SK-N-SH (cell line): Measurements from ENCODE around the gene TCTN1. TPM values are rescaled to one million over a fixed set of nuclear protein-coding genes. Genes with fewer than 3 reads are reported as not detected.

Experiments used
- CTCF ChIA-PET: fragments of 300-600, 350-600 bp; formaldehyde crosslinking; extraction: SDS; loops from one replicate; lab custom pipeline; 2021; lab: Yijun Ruan, JAX
- POLR2A ChIA-PET: fragments of 350-600 bp; sonication (Branson Sonifier 250); formaldehyde crosslinking; extraction: SDS; loops from one replicate; lab custom pipeline; 2020; ENCODE audit warnings: antibody characterized with exemption, inconsistent platforms; lab: Yijun Ruan, JAX
- DNase-seq: peaks from one replicate; pipeline ENCODE4 v3.0.0; 2012
- H2AFZ ChIP-seq: fragments of 200-600 bp; sonication (generic); 2 replicates; pipeline ENCODE4 v1.8.1; 2016; ENCODE audit warnings: antibody characterized with exemption, mild to moderate bottlenecking, low read depth
- H3F3A ChIP-seq: fragments of 200-600 bp; sonication (generic); replicated peaks from 2 replicates; pipeline ENCODE3; 2016; ENCODE audit warnings: antibody characterized with exemption, mild to moderate bottlenecking; ENCODE audit not compliant: insufficient read depth
- H3K27ac ChIP-seq, 2 experiments: fragments of 200-500 bp in 1 of 2; fragments of 200-600 bp in 1 of 2; sonication (Bioruptor generic) in 1 of 2; sonication (generic), shearing (Covaris generic) in 1 of 2; 2 replicates each; pipeline versions ENCODE4 v1.5.1 to v1.6.1; 2014 to 2016; ENCODE audit warnings: low read depth in 2 of 2, inconsistent platforms in 1 of 2, low read length in 1 of 2, mild to moderate bottlenecking in 1 of 2, mixed read lengths in 1 of 2
- H3K27me3 ChIP-seq: fragments of 200-600 bp; sonication (generic), shearing (Covaris generic); 2 replicates; pipeline ENCODE4 v1.6.1; 2016; ENCODE audit warnings: mixed run types; ENCODE audit not compliant: insufficient read depth
- H3K36me3 ChIP-seq, 2 experiments: fragments of 200-500 bp in 1 of 2; fragments of 200-600 bp in 1 of 2; sonication (Bioruptor generic) in 1 of 2; sonication (generic) in 1 of 2; replicated peaks in 1 of 2; 2 replicates each; pipeline versions ENCODE3 to v1.5.1; 2014 to 2016; ENCODE audit warnings: low read length in 1 of 2, mild to moderate bottlenecking in 1 of 2; ENCODE audit not compliant: insufficient read depth in 2 of 2, control insufficient read depth in 1 of 2
- H3K4me1 ChIP-seq, 2 experiments: fragments of 200-500 bp in 1 of 2; fragments of 200-600 bp in 1 of 2; sonication (Bioruptor generic) in 1 of 2; sonication (generic), shearing (Covaris generic) in 1 of 2; 2 replicates each; pipeline versions ENCODE4 v1.5.1 to v1.6.1; 2014 to 2016; ENCODE audit warnings: low read depth in 1 of 2, low read length in 1 of 2, mixed run types in 1 of 2; ENCODE audit not compliant: insufficient read depth in 2 of 2, control insufficient read depth in 1 of 2
- H3K4me2 ChIP-seq: fragments of 200-600 bp; sonication (generic), shearing (Covaris generic); 2 replicates; pipeline ENCODE4 v1.6.1; 2017; ENCODE audit warnings: mixed run types
- H3K4me3 ChIP-seq, 2 experiments: fragments of 200-500 bp in 1 of 2; fragments of 200-600 bp in 1 of 2; sonication (Bioruptor generic) in 1 of 2; sonication (generic), shearing (Covaris generic) in 1 of 2; 2 replicates each; pipeline versions ENCODE4 v1.5.1 to v1.8.1; 2014 to 2016; ENCODE audit warnings: low read depth in 2 of 2, inconsistent platforms in 1 of 2, low read length in 1 of 2, mild to moderate bottlenecking in 1 of 2, mixed read lengths in 1 of 2, moderate library complexity in 1 of 2
- H3K79me2 ChIP-seq: fragments of 200-600 bp; sonication (generic); 2 replicates; pipeline ENCODE4 v1.8.1; 2017; ENCODE audit warnings: mild to moderate bottlenecking; ENCODE audit not compliant: insufficient read depth
- H3K9ac ChIP-seq: fragments of 200-600 bp; sonication (generic); 2 replicates; pipeline ENCODE4 v1.6.1; 2017; ENCODE audit warnings: mixed run types
- H3K9me2 ChIP-seq: fragments of 200-600 bp; sonication (generic); 2 replicates; pipeline ENCODE4 v1.6.1; 2017; ENCODE audit warnings: mixed run types
- H3K9me3 ChIP-seq: fragments of 200-600 bp; sonication (generic); 2 replicates; pipeline ENCODE4 v1.6.1; 2017; ENCODE audit warnings: mixed run types, mild to moderate bottlenecking, moderate library complexity
- H4K20me1 ChIP-seq: fragments of 200-600 bp; sonication (generic); 2 replicates; pipeline ENCODE4 v1.6.1; 2017; ENCODE audit warnings: mild to moderate bottlenecking, mixed run types; ENCODE audit not compliant: insufficient read depth
- EP300 ChIP-seq, 2 experiments: IDR thresholded peaks; 2 replicates each; pipeline versions ENCODE4 v1.4.0 to v1.6.1; 2012; ENCODE audit warnings: borderline replicate concordance in 1 of 2, low read depth in 1 of 2, low read length in 1 of 2
- EZH2phosphoT487 ChIP-seq: fragments of 200-600 bp; sonication (generic); IDR thresholded peaks from 2 replicates; pipeline ENCODE4 v1.6.1; 2017; ENCODE audit warnings: low read depth, mixed run types, mild to moderate bottlenecking, antibody characterized with exemption, moderate library complexity, borderline replicate concordance
- FOSL2 ChIP-seq: IDR thresholded peaks from 2 replicates; pipeline ENCODE4 v1.4.0; 2012; ENCODE audit warnings: low read depth, mild to moderate bottlenecking, moderate library complexity, borderline replicate concordance
- FOXM1 ChIP-seq: IDR thresholded peaks from 2 replicates; pipeline ENCODE4 v1.4.0; 2012; ENCODE audit warnings: low read depth, mild to moderate bottlenecking
- GABPA ChIP-seq: IDR thresholded peaks from 2 replicates; pipeline ENCODE4 v1.4.0; 2012; ENCODE audit warnings: low read depth, mild to moderate bottlenecking
- JUND ChIP-seq: IDR thresholded peaks from 2 replicates; pipeline ENCODE4 v1.4.0; 2012
- MAX ChIP-seq: IDR thresholded peaks from 2 replicates; pipeline ENCODE4 v1.4.0; 2012; ENCODE audit warnings: low read depth
- MEF2A ChIP-seq: IDR thresholded peaks from 2 replicates; pipeline ENCODE4 v1.4.0; 2012; ENCODE audit warnings: low read depth, borderline replicate concordance
- NFIC ChIP-seq: IDR thresholded peaks from 2 replicates; pipeline ENCODE4 v1.4.0; 2012; ENCODE audit warnings: borderline replicate concordance
- NRF1 ChIP-seq: IDR thresholded peaks from 2 replicates; pipeline ENCODE4 v1.6.1; 2012; ENCODE audit warnings: low read depth, mild to moderate bottlenecking, low read length
- RAD21 ChIP-seq: IDR thresholded peaks from 2 replicates; pipeline ENCODE4 v1.6.1; 2012; ENCODE audit warnings: mild to moderate bottlenecking, low read length
- REST ChIP-seq: IDR thresholded peaks from 2 replicates; pipeline ENCODE4 v1.6.1; 2012; ENCODE audit warnings: mild to moderate bottlenecking, low read depth, low read length, moderate library complexity
- RXRA ChIP-seq: IDR thresholded peaks from 2 replicates; pipeline ENCODE4 v1.4.0; 2012; ENCODE audit warnings: low read depth, mild to moderate bottlenecking, borderline replicate concordance
- TAF1 ChIP-seq: IDR thresholded peaks from 2 replicates; pipeline ENCODE4 v1.6.1; 2012; ENCODE audit warnings: low read depth, mild to moderate bottlenecking, low read length, moderate library complexity, borderline replicate concordance
- TCF12 ChIP-seq: IDR thresholded peaks from 2 replicates; pipeline ENCODE4 v1.4.0; 2012
- TEAD4 ChIP-seq: IDR thresholded peaks from 2 replicates; pipeline ENCODE4 v1.4.0; 2012; ENCODE audit warnings: mild to moderate bottlenecking, borderline replicate concordance; ENCODE audit not compliant: insufficient read depth
- USF1 ChIP-seq: IDR thresholded peaks from 2 replicates; pipeline ENCODE4 v1.4.0; 2012; ENCODE audit warnings: low read depth, borderline replicate concordance
- YY1 ChIP-seq: IDR thresholded peaks from 2 replicates; pipeline ENCODE4 v1.4.0; 2012; ENCODE audit warnings: low read depth, mild to moderate bottlenecking
- ZBTB33 ChIP-seq: IDR thresholded peaks from 2 replicates; pipeline ENCODE4 v1.4.0; 2012; ENCODE audit warnings: low read depth, borderline replicate concordance
- WGBS: methylation state at CpG from one replicate; pipeline ENCODE4 v1.1.6; 2017; ENCODE audit warnings: low lambda C conversion rate; 5-methylcytosine and 5-hydroxymethylcytosine counted together
- polyA plus RNA-seq, 3 experiments: library from polyadenylated mRNA; depleted of rRNA; stranded (reverse); fragments of >200 nt; gene quantifications; 2 replicates each; pipeline ENCODE4 v1.2.3, GENCODE V29; 2012
- TF ChIP-seq, protein P1 (sequence below): fragments of 150-350 bp; IDR thresholded peaks from 2 replicates; pipeline ENCODE4 v1.6.1; 2017; ENCODE audit warnings: antibody characterized with exemption, low read length, low read depth, borderline replicate concordance

TCTN1 gene
- polyA plus RNA-seq, 1 of the 3 experiments (the other 2 are of a cell fraction): 40.2 TPM

DNA sequence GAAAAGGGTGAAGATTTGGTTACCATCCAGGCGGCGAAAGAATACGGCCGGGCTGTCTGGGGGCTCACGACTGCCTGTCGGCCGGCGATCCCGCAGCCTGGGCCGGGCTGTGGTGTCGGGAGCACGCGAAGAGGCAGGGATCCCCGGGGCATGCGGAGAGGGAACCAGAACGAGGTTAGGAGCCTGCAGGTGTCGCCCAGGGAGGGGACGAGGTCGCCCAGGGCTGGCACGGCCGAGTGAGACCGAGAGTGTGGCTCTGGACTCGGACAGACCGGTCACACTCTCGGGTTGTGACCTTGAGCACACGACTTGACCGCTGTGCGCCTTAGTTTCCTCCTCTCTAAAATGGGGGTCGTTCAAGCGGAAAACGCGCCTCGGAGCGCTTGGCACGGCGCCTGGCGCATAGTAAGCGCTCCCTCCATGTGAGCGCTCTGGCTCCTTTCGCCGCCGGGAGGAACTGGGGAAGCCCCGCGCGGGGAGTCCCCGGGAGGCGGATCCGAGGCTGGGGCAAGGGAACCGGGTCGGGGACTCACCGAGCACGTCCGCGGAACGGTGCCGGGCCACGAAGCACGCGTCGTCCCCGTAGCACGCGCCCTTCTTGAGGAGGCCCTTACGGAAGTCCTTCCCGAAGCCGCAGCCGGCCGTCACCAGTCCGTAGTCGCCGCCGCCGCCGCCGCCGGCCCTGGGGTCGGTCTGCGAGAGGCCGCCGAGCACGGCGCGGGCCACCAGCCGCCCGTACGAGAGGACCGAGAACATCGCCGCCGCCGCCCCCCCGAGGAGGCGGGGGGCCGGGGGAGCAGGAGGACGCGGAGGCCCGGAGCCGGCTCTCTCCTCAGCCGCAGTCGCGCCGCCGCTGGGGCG lies 31.4 kb upstream of the TCTN1 start (continued):
- peak; percentile 52; the same call in 1 of the 2 replicates for TF ChIP-seq MAX
- no peak for TF ChIP-seq EZH2phosphoT487

- H3K4me2 ChIP-seq: peak within 1 kb of the TSS; percentile 82
- no peaks in the 10 kb centered on the region for H3K36me3 ChIP-seq
- H4K20me1 ChIP-seq: peaks cover 38% of the 10 kb centered on the region
- H3K79me2 ChIP-seq: peaks cover 45% of the 10 kb centered on the region
- H2AFZ ChIP-seq: peak within 1 kb of the TSS; percentile 92
- POLR2A ChIA-PET: no interaction called here
- DNase-seq: peak; percentile 95
- no peaks in the 10 kb centered on the region for H3K27me3 ChIP-seq
- H3K9ac ChIP-seq: peak within 1 kb of the TSS; percentile 84
- peaks cover 10% of the 10 kb centered on the region for H3F3A ChIP-seq
- CTCF ChIA-PET: interaction anchor here (2.1 kb wide), 1 partner anchor 18 kb away, joined by 14 read pairs; no protein-coding TSS in a partner anchor
- H3K27ac ChIP-seq: peak within 1 kb of the TSS; percentile 54 to 61
- WGBS: 9% methylated on average over 19 of the region's 52 CpGs
- peak within 1 kb of the TSS; percentile 76 to 77 for H3K4me3 ChIP-seq
- H3K4me1 ChIP-seq: peaks cover 3 to 9% of the 10 kb centered on the region in 2 experiments; a peak in 3 of 4 replicates
- H3K9me2 ChIP-seq: no peaks in the 10 kb centered on the region
- H3K9me3 ChIP-seq: no peaks in the 10 kb centered on the region
- TF ChIP-seq TEAD4 (no peak), GABPA (no peak), TCF12 (0 out of 2 replicates have a peak, but pooled peaks have one; percentile 13), NRF1 (peak; percentile 98), FOXM1 (no peak), FOSL2 (no peak), RAD21 (no peak), REST (no peak), JUND (no peak), ZBTB33 (no peak), NFIC (peak; percentile 13; the same call in 1 of the 2 replicates), TAF1 (peak; percentile 91), YY1 (peak; percentile 88), EP300 (IDR thresholded peaks at IDR 0.05; ENCODE audit: borderline replicate concordance in 1 of 2, low read depth in 1 of 2, low read length in 1 of 2) (no peak), USF1 (no peak), MEF2A (no peak), RXRA (no peak)
- TF ChIP-seq, protein P1, sequence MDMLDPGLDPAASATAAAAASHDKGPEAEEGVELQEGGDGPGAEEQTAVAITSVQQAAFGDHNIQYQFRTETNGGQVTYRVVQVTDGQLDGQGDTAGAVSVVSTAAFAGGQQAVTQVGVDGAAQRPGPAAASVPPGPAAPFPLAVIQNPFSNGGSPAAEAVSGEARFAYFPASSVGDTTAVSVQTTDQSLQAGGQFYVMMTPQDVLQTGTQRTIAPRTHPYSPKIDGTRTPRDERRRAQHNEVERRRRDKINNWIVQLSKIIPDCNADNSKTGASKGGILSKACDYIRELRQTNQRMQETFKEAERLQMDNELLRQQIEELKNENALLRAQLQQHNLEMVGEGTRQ: no peak
Measured at GRCh38 chr12:110583137-110584059, 30.5 kb upstream of the TCTN1 start, which contains the start of gene PPTC7. TSS of gene PPTC7 (minus strand) at chr12:110583318. CDS start at chr12:110583031, 287 bp downstream.
